Adrenal gland (tissue), 12 donors: ENCODE measurements around the gene CDIP1. TPM values are rescaled to one million over a fixed set of nuclear protein-coding genes. Genes with fewer than 3 reads are reported as not detected.

Experiments
- DNase-seq, 7 donors: peaks; one replicate each; pipeline ENCODE4 v3.0.0-alpha.2; 2019 to 2020
- H3K27ac ChIP-seq, 5 donors: fragments of 200-600 bp; sonication (generic) in 4 of 5; 1 replicate in 3 of 5; 2 replicates in 2 of 5; pipeline versions ENCODE4 v1.5.1 to v1.8.0; 2016 to 2020; ENCODE audit warnings: mild to moderate bottlenecking in 1 of 5
- H3K27me3 ChIP-seq: fragments of 200-600 bp; 2 replicates; pipeline ENCODE4 v1.8.0; 2021
- H3K36me3 ChIP-seq, 2 donors: fragments of 200-600 bp; replicated peaks in 1 of 2; 1 replicate in 1 of 2; 2 replicates in 1 of 2; pipeline versions ENCODE4 v1.5.1 to v1.8.0; 2018 to 2022
- H3K4me1 ChIP-seq, 2 donors: fragments of 200-600 bp; replicated peaks in 1 of 2; 1 replicate in 1 of 2; 2 replicates in 1 of 2; pipeline versions ENCODE4 v1.5.1 to v1.8.0; 2018 to 2021
- H3K4me3 ChIP-seq, 4 donors: fragments of 200-600 bp; sonication (generic) in 3 of 4; one replicate each; pipeline ENCODE4 v1.5.1; 2016 to 2018
- H3K9me3 ChIP-seq, 3 donors: fragments of 200-600 bp; sonication (generic) in 1 of 3; replicated peaks in 1 of 3; 1 replicate in 2 of 3; 2 replicates in 1 of 3; pipeline versions ENCODE4 v1.5.1 to v1.8.0; 2016 to 2021
- POLR2A ChIP-seq, 2 donors: fragments of 450-650 bp; IDR thresholded peaks; one replicate each; pipeline ENCODE4 v1.6.1; 2017; ENCODE audit warnings: antibody characterized with exemption in 2 of 2, mild to moderate bottlenecking in 2 of 2, moderate library complexity in 1 of 2
- WGBS, 4 donors: extraction: QIAGEN DNeasy Blood & Tissue Kit in 2 of 4; methylation state at CpG; one replicate each; pipeline versions ENCODE4 v1.1.5 to v1.1.7; 2013 to 2017; 5-methylcytosine and 5-hydroxymethylcytosine counted together
- intact Hi-C, 2 donors: fragments of 100-400 bp; cut with DNase I; formaldehyde crosslinking; loops; one replicate each; pipeline versions ENCODE4 v1.14.1 to v1.15.0; 2022 to 2023
- polyA plus RNA-seq, 3 donors: library from polyadenylated mRNA; stranded (reverse); fragments of 200-250 nt in 2 of 3; fragments of 350-450 nt in 1 of 3; fragmentation: Illumina TruSeq in 1 of 3; extraction: RNeasy Lipid Tissue Mini Kit (QIAGEN cat#74804) in 1 of 3; gene quantifications; one replicate each; pipeline ENCODE4 v1.2.3, GENCODE V29; 2013 to 2014
- total RNA-seq, 9 donors: library from RNA; depleted of rRNA in 4 of 9; stranded (reverse); fragments of >200 nt in 4 of 9; fragments of 120-200 nt in 1 of 9; fragmentation: NEBNext Ultra II Directional in 1 of 9; extraction: Animal tissue kit (Norgen Biotek cat#: 25700) in 1 of 9; gene quantifications; one replicate each; pipeline versions ENCODE4 v1.1.0 to v1.2.4, GENCODE V29; 2013 to 2023
- TF ChIP-seq, protein P1 (sequence below), 6 experiments: fragments of 450-650 bp in 4 of 6; fragments of 200-600 bp in 2 of 6; sonication (generic) in 1 of 6; IDR thresholded peaks; 1 replicate in 5 of 6; 2 replicates in 1 of 6; pipeline versions ENCODE4 v1.5.1 to v1.8.0; 2016 to 2021; ENCODE audit warnings: antibody characterized with exemption in 6 of 6, mild to moderate bottlenecking in 2 of 6, moderate library complexity in 1 of 6
- donor health status: healthy with polysubstance abuse.
- donor health status: Bipolar disorder and iron deficiency.
- donor health status: DM: yes; HTN: yes; CAD: no.
- donor health status: DM: no; HTN: no; CAD: no.
- donor health status: DM: no; HTN: no; CAD: no.
- donor health status: DM: yes; HTN: yes; CAD: no.

CDIP1 gene
- total and polyA plus RNA-seq, 12 donors: 23.6 to 68.0 (median 42.2) TPM

DNA sequence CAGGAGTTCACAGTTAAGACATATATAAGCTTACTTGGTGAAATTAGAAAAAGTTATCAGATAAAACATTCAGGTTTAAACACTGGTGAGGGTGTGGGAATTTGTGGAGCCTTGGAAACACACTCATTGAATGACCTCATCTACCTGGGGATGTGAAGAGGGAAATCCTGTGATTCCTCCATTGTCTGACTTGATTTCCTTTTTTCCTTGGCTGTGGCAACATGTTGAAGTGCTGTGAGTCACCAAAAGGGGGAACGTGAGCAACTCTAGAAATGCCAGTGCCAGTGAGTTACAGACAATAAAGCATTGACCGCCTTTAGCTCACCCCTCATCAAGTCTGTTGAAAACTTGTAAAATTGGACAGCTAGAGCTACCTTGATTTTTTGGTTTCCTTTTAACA, 60.6 kb downstream of the CDIP1 start:
- Histone ChIP-seq H3K27me3 (no peaks in the 10 kb centered on the region), H3K27ac (peak overlapping the region in 2 of 5 donors; percentile 4 to 7), H3K4me1 (peaks cover 6 to 42% of the 10 kb centered on the region in 2 donors), H3K9me3 (no peaks in the 10 kb centered on the region), H3K4me3 (no peak overlapping the region), H3K36me3 (no peaks in the 10 kb centered on the region)
- intact Hi-C loops: no loop called here
- WGBS, 4 donors: 43 to 50% (median 46%) methylated on average over 2 of the region's 2 CpGs
- TF ChIP-seq, protein P1, sequence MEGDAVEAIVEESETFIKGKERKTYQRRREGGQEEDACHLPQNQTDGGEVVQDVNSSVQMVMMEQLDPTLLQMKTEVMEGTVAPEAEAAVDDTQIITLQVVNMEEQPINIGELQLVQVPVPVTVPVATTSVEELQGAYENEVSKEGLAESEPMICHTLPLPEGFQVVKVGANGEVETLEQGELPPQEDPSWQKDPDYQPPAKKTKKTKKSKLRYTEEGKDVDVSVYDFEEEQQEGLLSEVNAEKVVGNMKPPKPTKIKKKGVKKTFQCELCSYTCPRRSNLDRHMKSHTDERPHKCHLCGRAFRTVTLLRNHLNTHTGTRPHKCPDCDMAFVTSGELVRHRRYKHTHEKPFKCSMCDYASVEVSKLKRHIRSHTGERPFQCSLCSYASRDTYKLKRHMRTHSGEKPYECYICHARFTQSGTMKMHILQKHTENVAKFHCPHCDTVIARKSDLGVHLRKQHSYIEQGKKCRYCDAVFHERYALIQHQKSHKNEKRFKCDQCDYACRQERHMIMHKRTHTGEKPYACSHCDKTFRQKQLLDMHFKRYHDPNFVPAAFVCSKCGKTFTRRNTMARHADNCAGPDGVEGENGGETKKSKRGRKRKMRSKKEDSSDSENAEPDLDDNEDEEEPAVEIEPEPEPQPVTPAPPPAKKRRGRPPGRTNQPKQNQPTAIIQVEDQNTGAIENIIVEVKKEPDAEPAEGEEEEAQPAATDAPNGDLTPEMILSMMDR (IDR thresholded peaks at IDR 0.05): peak in 1 of 6 experiments; percentile 17
- TF ChIP-seq POLR2A (IDR thresholded peaks at IDR 0.05): no peak
- DNase-seq: no peak

DNA sequence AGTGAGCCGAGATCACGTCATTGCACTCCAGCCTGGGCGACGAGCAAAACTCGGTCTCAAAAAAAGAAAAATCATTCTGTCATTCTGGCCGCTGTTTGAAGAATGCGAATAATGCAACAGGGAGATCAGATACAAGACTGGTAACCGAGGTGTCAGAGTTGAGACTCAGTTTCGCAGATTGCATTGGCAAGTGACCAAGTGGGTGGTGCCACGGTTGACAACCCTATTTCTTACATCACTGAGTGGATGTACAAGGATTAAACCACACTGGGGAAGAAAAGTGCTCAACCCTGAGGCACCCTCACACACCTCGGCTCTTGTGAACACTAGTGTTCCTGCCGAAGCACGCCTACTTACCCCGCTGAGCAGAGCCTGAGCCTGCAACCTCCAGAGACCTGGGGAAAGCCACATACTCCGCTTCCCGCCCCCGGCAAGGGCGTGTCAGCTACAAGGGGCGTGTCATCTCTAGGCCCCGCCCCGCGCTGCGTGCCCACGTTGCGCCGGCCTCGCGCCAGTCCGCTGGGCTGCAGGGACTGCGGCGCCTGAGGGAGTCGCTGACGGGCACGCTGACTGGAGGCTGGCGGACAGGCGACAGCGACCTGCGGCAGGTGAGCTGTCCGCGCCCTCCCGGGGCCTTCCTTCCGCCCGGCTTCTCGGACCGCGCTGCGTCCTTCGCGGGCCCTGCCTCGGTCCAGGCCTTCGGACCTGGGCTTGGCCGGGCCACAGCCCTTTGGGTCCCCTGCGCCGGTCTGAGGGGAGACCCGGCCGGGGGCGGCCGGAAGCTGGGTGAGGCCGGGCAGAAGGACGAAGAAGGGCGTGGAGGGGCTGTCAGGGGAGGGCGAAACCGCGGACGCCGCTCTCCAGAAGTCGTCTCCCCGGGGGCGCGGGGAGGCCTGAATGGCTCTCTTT, 62.4 kb downstream of the CDIP1 start, which contains the start of gene HMOX2:
TSS of gene HMOX2 (plus strand) at position 519 of the 909 bp plus-strand sequence. CDS start 29,127 bp downstream, outside the sequence.
- Histone ChIP-seq H3K9me3 (no peaks in the 10 kb centered on the region), H3K27me3 (no peaks in the 10 kb centered on the region), H3K36me3 (no peaks in the 10 kb centered on the region), H3K4me1 (peaks cover 0 to 33% of the 10 kb centered on the region in 2 donors), H3K4me3 (peak within 1 kb of the TSS; percentile 56 to 95 (median 84)), H3K27ac (peak within 1 kb of the TSS; percentile 13 to 88 (median 85))
- peak; percentile 91 to 96 (median 94) for DNase-seq
- TF ChIP-seq POLR2A (IDR thresholded peaks at IDR 0.05): peak; percentile 93 to 99
- TF ChIP-seq, protein P1 (IDR thresholded peaks at IDR 0.05): peak in 2 of 6 experiments; percentile 29 to 39
- WGBS, 4 donors: 8 to 52% (median 9%) methylated on average over 10 to 69 of the region's 70 CpGs
- intact Hi-C loops: no loop called here

DNA sequence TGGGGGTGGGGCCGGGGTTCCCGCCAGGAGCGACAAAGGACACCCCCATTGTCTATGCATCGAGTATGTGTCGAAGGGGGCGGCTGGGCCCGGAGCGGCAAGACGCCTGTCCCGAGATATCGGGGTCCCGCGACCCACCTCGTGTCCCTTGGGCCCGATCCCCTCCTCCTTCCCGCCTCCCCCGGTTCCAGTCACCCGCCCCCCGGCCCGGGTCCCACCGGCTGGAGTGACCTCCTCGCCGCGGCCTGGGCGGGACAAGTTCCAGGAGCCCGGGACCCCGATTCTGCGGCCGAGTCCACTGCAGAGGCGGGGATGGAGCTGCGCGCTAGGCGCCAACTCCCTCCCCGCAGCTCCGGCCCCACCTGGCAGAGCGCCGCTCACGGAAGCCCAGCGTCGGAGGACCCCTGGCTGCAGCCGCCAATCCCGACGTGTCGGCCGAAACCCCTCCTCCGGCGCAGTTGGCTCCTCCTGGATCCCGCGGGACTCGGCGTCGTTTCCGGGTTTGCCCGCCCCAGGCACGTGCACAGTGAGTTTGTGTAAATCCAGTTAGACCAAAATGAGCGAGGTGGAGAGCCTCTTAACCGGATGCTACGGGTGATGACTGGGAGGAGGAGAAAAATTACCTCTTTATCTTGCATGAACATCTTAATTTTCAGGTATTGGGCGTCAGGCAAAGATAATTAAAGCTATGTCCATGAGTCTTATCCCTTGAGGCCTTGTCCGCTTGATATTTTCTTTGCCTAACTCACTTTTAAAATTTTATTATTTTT, 64.2 kb downstream of the CDIP1 start, which contains the start of gene NMRAL1:
TSS of gene NMRAL1 (minus strand) at position 434 of the 770 bp plus-strand sequence. CDS start 493 bp downstream, outside the sequence.
- no peaks in the 10 kb centered on the region for H3K27me3 ChIP-seq
- WGBS, 4 donors: 2 to 13% (median 7%) methylated on average over 8 to 59 of the region's 60 CpGs
- peak within 1 kb of the TSS in 4 of 5 donors; percentile 20 to 90 (median 54) for H3K27ac ChIP-seq
- H3K36me3 ChIP-seq: peaks cover 0 to under 1% of the 10 kb centered on the region in 2 donors
- no peaks in the 10 kb centered on the region for H3K9me3 ChIP-seq
- TF ChIP-seq, protein P1 (IDR thresholded peaks at IDR 0.05): no peak
- TF ChIP-seq POLR2A (IDR thresholded peaks at IDR 0.05): peak in 1 of 2 donors; percentile 65
- H3K4me1 ChIP-seq: peaks cover 0 to 33% of the 10 kb centered on the region in 2 donors
- peak within 1 kb of the TSS in 3 of 4 donors; percentile 44 to 82 (median 45) for H3K4me3 ChIP-seq
- intact Hi-C loops: no loop called here
- DNase-seq: peak; percentile 82 to 94 (median 90)

- TF ChIP-seq, protein P1 (IDR thresholded peaks at IDR 0.05): no peak
- no peak for TF ChIP-seq POLR2A (IDR thresholded peaks at IDR 0.05)
- Histone ChIP-seq H3K4me1 (peaks cover 0 to 32% of the 10 kb centered on the region in 2 donors), H3K27me3 (no peaks in the 10 kb centered on the region), H3K9me3 (no peaks in the 10 kb centered on the region), H3K4me3 (no peak overlapping the region), H3K36me3 (peaks cover 0 to 10% of the 10 kb centered on the region in 2 donors), H3K27ac (no peak overlapping the region)
- intact Hi-C loops: no loop called here
- DNase-seq: no peak
- WGBS, 4 donors: 62 to 79% (median 76%) methylated on average over 4 of the region's 4 CpGs
Observed at GRCh38 chr16:4472880-4473279, 65.7 kb downstream of the CDIP1 start.
